H9 (cell line): ENCODE data around the gene GLS. TPM values are rescaled to one million over a fixed set of nuclear protein-coding genes. Genes with fewer than 3 reads are reported as not detected.
A peak's percentile ranks its signal among the peaks of the same experiment; 100 is the strongest.

ENCODE experiments used
- DNase-seq: peaks from one replicate; pipeline ENCODE4 v3.0.0-alpha.2; 2017
- H2AFZ ChIP-seq: one replicate; pipeline ENCODE4 v1.6.1; 2013; ENCODE audit warnings: mild to moderate bottlenecking, low read length, control low read depth, moderate library complexity
- H2AK5ac ChIP-seq: 2 replicates; pipeline ENCODE4 v1.6.1; 2013; ENCODE audit warnings: low read length, control low read depth, mixed read lengths; ENCODE audit not compliant: insufficient read length
- H2BK120ac ChIP-seq: one replicate; pipeline ENCODE4 v1.6.1; 2013; ENCODE audit warnings: low read depth, mild to moderate bottlenecking, low read length, control low read depth, inconsistent platforms; ENCODE audit not compliant: poor library complexity, severe bottlenecking
- H2BK12ac ChIP-seq: 2 replicates; pipeline ENCODE4 v1.6.1; 2013; ENCODE audit warnings: low read length, control low read depth, mixed read lengths, low read depth; ENCODE audit not compliant: insufficient read length
- H2BK15ac ChIP-seq: 2 replicates; pipeline ENCODE4 v1.6.1; 2013; ENCODE audit warnings: low read depth, low read length, control low read depth
- H2BK20ac ChIP-seq: one replicate; pipeline ENCODE4 v1.6.1; 2013; ENCODE audit warnings: low read depth, mild to moderate bottlenecking, low read length, control low read depth, inconsistent platforms; ENCODE audit not compliant: poor library complexity, severe bottlenecking
- H2BK5ac ChIP-seq: 2 replicates; pipeline ENCODE4 v1.6.1; 2013; ENCODE audit warnings: low read length, control low read depth, mixed read lengths; ENCODE audit not compliant: insufficient read length
- H3K14ac ChIP-seq: 2 replicates; pipeline ENCODE4 v1.6.1; 2013; ENCODE audit warnings: low read length, control low read depth; ENCODE audit not compliant: insufficient read depth
- H3K18ac ChIP-seq: 2 replicates; pipeline ENCODE4 v1.6.1; 2013; ENCODE audit warnings: low read depth, mild to moderate bottlenecking, mixed read lengths, low read length, control low read depth; ENCODE audit not compliant: insufficient read length
- H3K23ac ChIP-seq: 2 replicates; pipeline ENCODE4 v1.6.1; 2013; ENCODE audit warnings: low read length, control low read depth, mixed read lengths, low read depth; ENCODE audit not compliant: insufficient read length
- H3K23me2 ChIP-seq: 2 replicates; pipeline ENCODE4 v1.6.1; 2013; ENCODE audit warnings: low read depth, mild to moderate bottlenecking, mixed read lengths, low read length, control low read depth; ENCODE audit not compliant: insufficient read length, poor library complexity, severe bottlenecking
- H3K27ac ChIP-seq: 2 replicates; pipeline ENCODE4 v1.5.1; 2013; ENCODE audit warnings: low read length, control low read depth, mixed read lengths, low read depth; ENCODE audit not compliant: insufficient read length
- H3K27me3 ChIP-seq: 2 replicates; pipeline ENCODE4 v1.6.1; 2013; ENCODE audit warnings: low read length, control low read depth, inconsistent platforms; ENCODE audit not compliant: insufficient read depth
- H3K4ac ChIP-seq: 2 replicates; pipeline ENCODE4 v1.6.1; 2013; ENCODE audit warnings: low read depth, mild to moderate bottlenecking, control low read depth, inconsistent platforms, low read length, moderate library complexity
- H3K4me1 ChIP-seq: 2 replicates; pipeline ENCODE4 v1.6.1; 2013; ENCODE audit warnings: low read length, control low read depth, inconsistent platforms; ENCODE audit not compliant: insufficient read depth
- H3K4me2 ChIP-seq: 2 replicates; pipeline ENCODE4 v1.6.1; 2013; ENCODE audit warnings: low read length, control low read depth, mixed read lengths; ENCODE audit not compliant: insufficient read length, insufficient read depth
- H3K56ac ChIP-seq: 2 replicates; pipeline ENCODE4 v1.6.1; 2013; ENCODE audit warnings: low read depth, mild to moderate bottlenecking, mixed read lengths, low read length, control low read depth; ENCODE audit not compliant: insufficient read length
- H3K79me1 ChIP-seq: 2 replicates; pipeline ENCODE4 v1.6.1; 2013; ENCODE audit warnings: low read depth, mild to moderate bottlenecking, moderate library complexity, low read length, control low read depth, inconsistent platforms; ENCODE audit not compliant: insufficient read depth, poor library complexity, severe bottlenecking
- H3K79me2 ChIP-seq: 2 replicates; pipeline ENCODE4 v1.6.1; 2013; ENCODE audit warnings: low read length, control low read depth, inconsistent platforms; ENCODE audit not compliant: insufficient read depth
- H3K9ac ChIP-seq: 2 replicates; pipeline ENCODE4 v1.6.1; 2013; ENCODE audit warnings: low read length, control low read depth, mixed read lengths; ENCODE audit not compliant: insufficient read length; ENCODE audit errors: extremely low read depth
- H3K9me3 ChIP-seq: one replicate; pipeline ENCODE4 v1.6.1; 2013; ENCODE audit warnings: low read depth, low read length, inconsistent platforms; ENCODE audit not compliant: control insufficient read depth
- H3T11ph ChIP-seq: one replicate; pipeline ENCODE4 v1.6.1; 2013; ENCODE audit warnings: mild to moderate bottlenecking, low read length, control low read depth, inconsistent platforms
- H4K20me1 ChIP-seq: one replicate; pipeline ENCODE4 v1.6.1; 2013; ENCODE audit not compliant: control insufficient read depth, insufficient read length, insufficient read depth
- H4K5ac ChIP-seq: 2 replicates; pipeline ENCODE4 v1.6.1; 2013; ENCODE audit warnings: low read depth, mild to moderate bottlenecking, mixed read lengths, low read length, control low read depth; ENCODE audit not compliant: insufficient read length
- H4K8ac ChIP-seq: replicated peaks from 2 replicates; pipeline ENCODE4 v1.6.1; 2013; ENCODE audit warnings: low read length, control low read depth, mixed read lengths, low read depth; ENCODE audit not compliant: insufficient read length
- H4K91ac ChIP-seq: 2 replicates; pipeline ENCODE4 v1.6.1; 2013; ENCODE audit warnings: low read depth, mild to moderate bottlenecking, moderate library complexity, mixed read lengths, low read length, control low read depth; ENCODE audit not compliant: insufficient read length
- H3K27ac Mint-ChIP-seq, 3 experiments: 2 replicates in 2 of 3; 3 replicates in 1 of 3; pipeline ENCODE4 v1.8.0; 2020 to 2021; ENCODE audit warnings: mixed read lengths in 3 of 3, mild to moderate bottlenecking in 1 of 3, moderate library complexity in 1 of 3
- H3K27me3 Mint-ChIP-seq: 2 replicates; pipeline ENCODE4 v1.8.0; 2021; ENCODE audit warnings: low read depth, mild to moderate bottlenecking, moderate library complexity, mixed read lengths
- H3K36me3 Mint-ChIP-seq, 3 experiments: 2 replicates in 2 of 3; 3 replicates in 1 of 3; pipeline ENCODE4 v1.8.0; 2020 to 2021; ENCODE audit warnings: low read depth in 3 of 3, mixed read lengths in 3 of 3; ENCODE audit not compliant: insufficient read depth in 1 of 3
- H3K4me1 Mint-ChIP-seq, 2 experiments: 2 replicates each; pipeline ENCODE4 v1.8.0; 2020; ENCODE audit warnings: mixed read lengths in 2 of 2
- H3K4me3 Mint-ChIP-seq, 2 experiments: 2 replicates in 1 of 2; 3 replicates in 1 of 2; pipeline ENCODE4 v1.8.0; 2020 to 2021; ENCODE audit warnings: mild to moderate bottlenecking in 2 of 2, mixed read lengths in 2 of 2, moderate library complexity in 1 of 2
- H3K9me3 Mint-ChIP-seq, 2 experiments: 2 replicates in 1 of 2; 3 replicates in 1 of 2; pipeline ENCODE4 v1.8.0; 2020; ENCODE audit warnings: mild to moderate bottlenecking in 2 of 2, mixed read lengths in 2 of 2, moderate library complexity in 1 of 2
- total RNA-seq: library from RNA; stranded (reverse); gene quantifications from 2 replicates; pipeline ENCODE4 v1.2.1, GENCODE V29; 2021
- TF ChIP-seq, protein P1 (sequence below): fragments of 200-600 bp; sonication (generic); conservative IDR thresholded peaks from 3 replicates; pipeline ENCODE4 v1.8.0; 2021; ENCODE audit warnings: antibody characterized with exemption, mild to moderate bottlenecking

GLS gene
- total RNA-seq, 1 experiment from 2014 or later = 69.3 TPM

DNA sequence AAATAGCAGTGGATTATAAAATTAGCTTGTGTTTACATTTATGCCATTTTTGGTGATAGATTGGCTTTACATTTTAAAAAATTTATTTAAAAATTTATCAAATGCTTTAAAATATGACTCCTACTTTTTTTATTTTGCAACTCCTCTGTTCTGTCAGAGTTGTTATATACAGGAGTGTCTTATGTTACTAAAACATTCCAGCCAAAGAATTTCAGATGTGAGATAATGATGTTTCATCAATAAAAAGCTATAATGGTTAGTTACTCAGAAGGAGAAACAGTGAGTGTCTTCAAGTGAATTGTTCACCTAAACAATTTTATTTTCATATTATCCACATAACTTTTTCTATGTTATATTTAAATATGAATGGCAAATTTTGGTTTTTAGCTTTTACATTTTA, 52.7 kb downstream of the GLS start:
- H3K4me1 ChIP-seq = peaks cover 2% of the 10 kb centered on the region; the same call in 1 of the 2 replicates
- no peak overlapping the region for H4K5ac ChIP-seq
- no peaks in the 10 kb centered on the region for H3K9me3 Mint-ChIP-seq
- no peak overlapping the region for H3K56ac ChIP-seq
- H2BK15ac ChIP-seq = no peak overlapping the region
- no peak overlapping the region for H3K27ac ChIP-seq
- H4K20me1 ChIP-seq = no peaks in the 10 kb centered on the region
- H3K36me3 Mint-ChIP-seq = peaks cover 8 to 15% (median 14%) of the 10 kb centered on the region in 3 experiments; a peak in 6 of 7 replicates
- H3K79me1 ChIP-seq = no peaks in the 10 kb centered on the region
- no peaks in the 10 kb centered on the region for H3K9me3 ChIP-seq
- TF ChIP-seq, protein P1, sequence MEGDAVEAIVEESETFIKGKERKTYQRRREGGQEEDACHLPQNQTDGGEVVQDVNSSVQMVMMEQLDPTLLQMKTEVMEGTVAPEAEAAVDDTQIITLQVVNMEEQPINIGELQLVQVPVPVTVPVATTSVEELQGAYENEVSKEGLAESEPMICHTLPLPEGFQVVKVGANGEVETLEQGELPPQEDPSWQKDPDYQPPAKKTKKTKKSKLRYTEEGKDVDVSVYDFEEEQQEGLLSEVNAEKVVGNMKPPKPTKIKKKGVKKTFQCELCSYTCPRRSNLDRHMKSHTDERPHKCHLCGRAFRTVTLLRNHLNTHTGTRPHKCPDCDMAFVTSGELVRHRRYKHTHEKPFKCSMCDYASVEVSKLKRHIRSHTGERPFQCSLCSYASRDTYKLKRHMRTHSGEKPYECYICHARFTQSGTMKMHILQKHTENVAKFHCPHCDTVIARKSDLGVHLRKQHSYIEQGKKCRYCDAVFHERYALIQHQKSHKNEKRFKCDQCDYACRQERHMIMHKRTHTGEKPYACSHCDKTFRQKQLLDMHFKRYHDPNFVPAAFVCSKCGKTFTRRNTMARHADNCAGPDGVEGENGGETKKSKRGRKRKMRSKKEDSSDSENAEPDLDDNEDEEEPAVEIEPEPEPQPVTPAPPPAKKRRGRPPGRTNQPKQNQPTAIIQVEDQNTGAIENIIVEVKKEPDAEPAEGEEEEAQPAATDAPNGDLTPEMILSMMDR = no peak
- no peak for DNase-seq
- H3K23me2 ChIP-seq = no peaks in the 10 kb centered on the region
- H3T11ph ChIP-seq = no peak overlapping the region
- no peak overlapping the region for H2BK120ac ChIP-seq
- H3K18ac ChIP-seq = no peak overlapping the region
- H2AK5ac ChIP-seq = no peak overlapping the region
- H2BK5ac ChIP-seq = no peak overlapping the region
- no peak overlapping the region for H2AFZ ChIP-seq
- no peak overlapping the region for H3K9ac ChIP-seq
- H3K27me3 ChIP-seq = no peaks in the 10 kb centered on the region
- H3K27me3 Mint-ChIP-seq = no peaks in the 10 kb centered on the region
- no peak overlapping the region for H3K4me2 ChIP-seq
- H3K23ac ChIP-seq = no peak overlapping the region
- no peak overlapping the region for H2BK20ac ChIP-seq
- H3K4me3 Mint-ChIP-seq = no peak overlapping the region
- peaks cover 16 to 45% of the 10 kb centered on the region in 2 experiments for H3K4me1 Mint-ChIP-seq
- H3K79me2 ChIP-seq = no peaks in the 10 kb centered on the region
- H4K91ac ChIP-seq = no peak overlapping the region
- H2BK12ac ChIP-seq = no peak overlapping the region
- no peak overlapping the region for H4K8ac ChIP-seq
- no peak overlapping the region for H3K14ac ChIP-seq
- H3K27ac Mint-ChIP-seq = peak overlapping the region in 1 of 3 experiments; percentile 76; a peak in 1 of 7 replicates
- no peak overlapping the region for H3K4ac ChIP-seq
